Keratinocyte (primary cell): ENCODE measurements around the gene MRPL34.

ENCODE experiments used
- CTCF ChIP-seq, 3 experiments: IDR thresholded peaks in 1 of 3; conservative IDR thresholded peaks in 1 of 3; optimal IDR thresholded peaks in 1 of 3; 2 replicates in 2 of 3; 3 replicates in 1 of 3; pipeline versions ENCODE3 to v1.5.1; 2011; ENCODE audit warnings: low read length in 3 of 3, mild to moderate bottlenecking in 3 of 3, moderate library complexity in 2 of 3, control low read depth in 1 of 3, inconsistent platforms in 1 of 3; ENCODE audit not compliant: insufficient read depth in 2 of 3; ENCODE audit errors: extremely low read depth in 1 of 3
- EZH2 ChIP-seq: IDR thresholded peaks from one replicate; pipeline ENCODE4 v1.6.1; 2012; ENCODE audit warnings: inconsistent platforms, mild to moderate bottlenecking, low read length, moderate library complexity

DNA sequence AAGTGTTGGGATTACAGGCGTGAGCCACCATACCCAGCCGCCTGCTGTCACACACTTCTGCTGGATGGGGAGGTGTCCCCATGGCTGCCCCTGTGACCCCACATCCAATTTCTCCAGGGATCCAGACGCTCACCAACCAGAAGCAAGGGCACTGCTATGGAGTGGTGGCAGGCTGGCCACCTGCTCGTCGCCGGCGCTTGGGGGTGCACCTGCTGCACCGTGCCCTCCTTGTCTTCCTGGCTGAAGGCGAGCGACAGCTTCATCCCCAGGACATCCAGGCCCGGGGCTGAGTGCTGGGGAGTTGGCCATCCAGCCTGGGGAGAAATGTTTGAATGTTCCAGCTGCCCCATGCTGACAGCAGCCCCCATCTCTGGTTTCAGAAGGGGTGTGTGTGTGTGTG lies 19.4 kb upstream of the MRPL34 start:
- TF ChIP-seq EZH2, result no peak
- no peak for TF ChIP-seq CTCF (optimal IDR thresholded peaks at IDR 0.05 in 1 of 3, IDR thresholded peaks at IDR 0.05 in 1 of 3, conservative IDR thresholded peaks at IDR 0.05 in 1 of 3; ENCODE audit: extremely low read depth in 1 of 3, insufficient read depth in 2 of 3, low read length in 3 of 3)
